22Rv1 (cell line): ENCODE measurements around the gene NPAS2.

Experiments used
- CTCF ChIP-seq: fragments of 450-650 bp; IDR thresholded peaks from 2 replicates; pipeline ENCODE4 v1.5.1; 2017; ENCODE audit warnings: mild to moderate bottlenecking
- ZFX ChIP-seq: fragments of 450-650 bp; IDR thresholded peaks from 2 replicates; pipeline ENCODE4 v1.6.1; 2017; ENCODE audit warnings: antibody characterized with exemption, borderline replicate concordance

- no peak for TF ChIP-seq CTCF
- no peak for TF ChIP-seq ZFX
These were observed 217.3 kb downstream of the NPAS2 start for GRCh38 chr2:101037161-101037755.
